HUES48 (cell line): Measurements from ENCODE around the gene EXOC3.
A peak's percentile ranks its signal among the peaks of the same experiment; 100 is the strongest.
"Not testable (repeated sequence)": the region's sequence is repeated elsewhere in the genome, so short reads cannot be mapped to it uniquely, and the experiment has no call there.

Source experiments
- H3K27ac ChIP-seq: one replicate; pipeline ENCODE4 v1.7.0; 2013; ENCODE audit warnings: low read depth, low read length, inconsistent platforms
- H3K27me3 ChIP-seq: 2 replicates; pipeline ENCODE4 v1.6.1; 2013; ENCODE audit warnings: mild to moderate bottlenecking, low read length; ENCODE audit not compliant: control insufficient read depth, insufficient read depth
- H3K36me3 ChIP-seq: 2 replicates; pipeline ENCODE4 v1.6.1; 2013; ENCODE audit warnings: low read length; ENCODE audit not compliant: control insufficient read depth, insufficient read depth
- H3K4me1 ChIP-seq: 2 replicates; pipeline ENCODE4 v1.6.1; 2013; ENCODE audit warnings: mild to moderate bottlenecking, low read length; ENCODE audit not compliant: control insufficient read depth, insufficient read depth
- H3K4me3 ChIP-seq: 2 replicates; pipeline ENCODE4 v1.5.1; 2013; ENCODE audit warnings: mild to moderate bottlenecking, low read depth, low read length
- H3K9ac ChIP-seq: 2 replicates; pipeline ENCODE4 v1.6.1; 2013; ENCODE audit warnings: mild to moderate bottlenecking, low read depth, low read length, moderate library complexity
- H3K9me3 ChIP-seq: 2 replicates; pipeline ENCODE4 v1.6.1; 2013; ENCODE audit warnings: low read length; ENCODE audit not compliant: control insufficient read depth, insufficient read depth

EXOC3 gene

DNA sequence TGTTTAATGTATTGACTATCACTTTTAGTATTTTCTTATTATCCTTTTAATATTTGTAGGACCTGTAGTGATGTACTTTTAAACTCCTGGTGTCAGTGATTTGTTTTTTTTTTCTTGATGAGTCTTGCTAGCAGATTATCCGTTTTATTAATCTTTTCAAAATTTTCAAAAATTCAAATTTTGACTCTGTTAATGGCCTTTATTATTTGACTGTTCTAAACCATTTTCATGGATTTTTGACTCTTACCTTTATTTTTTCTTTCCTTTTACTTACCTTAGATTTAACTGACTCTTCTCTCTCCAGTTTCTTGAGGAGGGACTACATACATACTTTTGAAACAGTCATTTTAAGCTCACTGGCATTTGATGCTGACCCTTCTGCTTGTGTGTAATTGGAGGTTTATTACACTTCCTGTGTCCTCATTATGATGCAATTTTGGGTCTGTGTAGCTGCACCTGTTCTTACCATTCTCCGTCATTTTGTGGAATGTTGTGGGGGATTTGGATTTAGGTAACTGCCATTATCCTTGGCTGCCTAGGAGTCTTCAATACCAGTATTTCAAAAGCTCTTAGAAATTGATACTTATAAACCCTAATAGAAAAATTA is 32.0 kb upstream of the EXOC3 start:
- H3K36me3 ChIP-seq: no peaks in the 10 kb centered on the region
- no peaks in the 10 kb centered on the region for H3K27me3 ChIP-seq
- H3K9ac ChIP-seq: no peak overlapping the region
- H3K4me1 ChIP-seq: peaks cover 7% of the 10 kb centered on the region
- no peak overlapping the region for H3K27ac ChIP-seq
- no peak overlapping the region for H3K4me3 ChIP-seq
- H3K9me3 ChIP-seq: no peaks in the 10 kb centered on the region

DNA sequence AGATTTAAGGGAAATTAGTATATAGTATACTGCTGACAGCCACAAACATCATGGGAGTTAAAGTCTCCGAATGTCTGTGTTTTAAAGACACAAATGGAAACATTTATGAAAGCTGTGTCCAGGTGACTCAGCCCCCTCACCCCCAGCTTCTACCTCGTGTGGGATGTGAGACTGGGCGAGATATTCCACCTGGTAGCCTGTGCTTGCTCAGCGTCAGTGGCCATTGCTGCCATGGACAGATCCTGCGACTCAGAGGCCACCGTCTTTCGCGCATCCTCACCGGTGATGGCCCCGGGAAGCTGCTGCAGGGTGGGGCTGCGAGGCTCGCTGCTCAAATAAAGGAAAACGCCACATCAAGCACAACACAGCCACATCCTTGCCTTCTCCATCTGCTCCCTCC is 31.2 kb upstream of the EXOC3 start:
- Histone ChIP-seq H3K9ac (no peak overlapping the region), H3K36me3 (no peaks in the 10 kb centered on the region), H3K27ac (no peak overlapping the region), H3K9me3 (no peaks in the 10 kb centered on the region), H3K4me3 (no peak overlapping the region), H3K4me1 (peaks cover 7% of the 10 kb centered on the region), H3K27me3 (no peaks in the 10 kb centered on the region)

DNA sequence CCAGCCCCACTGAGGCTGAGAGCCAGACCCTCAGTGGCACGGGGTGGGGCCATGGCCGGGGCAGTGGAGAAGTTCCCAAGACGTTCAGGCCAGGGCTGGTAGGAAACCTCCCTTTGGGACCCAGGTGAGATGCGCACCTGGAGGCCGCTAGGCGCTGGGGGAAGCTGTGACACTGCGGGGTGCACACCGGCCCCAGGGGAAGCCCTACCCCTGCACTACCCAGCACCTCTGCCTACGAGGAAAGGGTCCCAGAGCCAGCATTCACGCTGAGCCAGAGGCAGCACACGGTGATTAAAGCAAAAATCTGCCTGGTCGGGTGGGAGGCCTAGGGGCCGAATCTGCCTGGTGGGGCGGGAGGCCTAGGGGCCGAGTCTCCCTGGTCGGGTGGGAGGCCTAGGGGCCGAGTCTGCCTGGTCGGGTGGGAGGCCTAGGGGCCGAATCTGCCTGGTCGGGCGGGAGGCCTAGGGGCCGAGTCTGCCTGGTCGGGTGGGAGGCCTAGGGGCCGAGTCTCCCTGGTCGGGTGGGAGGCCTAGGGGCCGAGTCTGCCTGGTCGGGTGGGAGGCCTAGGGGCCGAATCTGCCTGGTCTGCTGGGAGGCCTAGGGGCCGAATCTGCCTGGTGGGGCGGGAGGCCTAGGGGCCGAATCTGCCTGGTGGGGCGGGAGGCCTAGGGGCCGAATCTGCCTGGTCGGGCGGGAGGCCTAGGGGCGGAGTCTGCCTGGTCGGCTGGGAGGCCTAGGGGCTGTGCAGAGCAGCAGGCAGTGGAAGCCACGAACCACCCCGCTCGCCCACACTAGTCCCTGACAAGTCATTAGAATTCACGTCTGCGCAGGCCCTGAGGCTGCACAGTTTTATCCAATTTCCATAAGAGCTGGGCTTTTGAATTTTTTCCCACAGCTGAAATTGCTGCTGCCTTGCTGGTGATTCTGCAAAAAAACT is 27.7 kb upstream of the EXOC3 start:
- not testable (repeated sequence) for H3K36me3 ChIP-seq, H3K4me1 ChIP-seq, H3K27me3 ChIP-seq, H3K4me3 ChIP-seq, H3K9me3 ChIP-seq
- peak overlapping the region; percentile 69; the same call in 1 of the 2 replicates for H3K9ac ChIP-seq
- H3K27ac ChIP-seq: peak overlapping the region; percentile 79

DNA sequence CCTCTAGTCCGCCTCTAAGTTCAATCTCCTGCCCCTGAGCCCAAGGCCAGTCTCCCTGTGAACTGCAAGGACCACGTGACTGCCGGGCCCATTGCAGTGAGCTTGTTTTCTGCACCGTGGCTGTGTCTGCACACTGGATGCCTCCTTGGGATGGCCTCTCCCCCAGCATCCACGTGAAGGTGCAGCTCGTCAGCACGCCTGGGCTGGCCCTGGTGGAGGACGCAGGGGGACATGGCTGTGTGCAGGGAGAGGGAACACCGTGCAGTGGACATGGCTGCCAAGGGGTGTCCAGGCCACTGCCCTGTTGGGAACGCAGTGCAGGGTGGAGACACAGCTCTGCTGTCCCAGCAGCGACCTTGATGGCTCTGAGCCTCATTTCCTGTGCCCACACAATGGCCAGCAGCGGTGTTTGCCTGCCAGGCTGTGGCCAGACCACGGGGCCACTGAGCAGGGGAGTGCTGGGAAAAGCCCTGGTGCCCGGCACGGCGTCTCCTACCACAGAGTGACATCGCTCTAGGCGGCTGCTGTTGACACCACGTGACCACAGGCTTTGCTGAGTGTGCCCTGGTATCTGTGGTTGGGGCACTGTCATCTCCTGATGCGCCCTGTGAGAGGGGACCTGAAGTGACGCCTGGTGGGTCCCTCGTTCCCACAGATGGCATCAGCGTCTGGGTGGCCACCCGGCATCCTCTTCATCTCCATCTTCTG is 26.9 kb upstream of the EXOC3 start:
- Histone ChIP-seq H3K4me1 (peaks cover 10% of the 10 kb centered on the region), H3K27me3 (no peaks in the 10 kb centered on the region), H3K36me3 (no peaks in the 10 kb centered on the region), H3K27ac (peak overlapping the region; percentile 79), H3K9ac (no peak overlapping the region), H3K9me3 (no peaks in the 10 kb centered on the region), H3K4me3 (no peak overlapping the region)

DNA sequence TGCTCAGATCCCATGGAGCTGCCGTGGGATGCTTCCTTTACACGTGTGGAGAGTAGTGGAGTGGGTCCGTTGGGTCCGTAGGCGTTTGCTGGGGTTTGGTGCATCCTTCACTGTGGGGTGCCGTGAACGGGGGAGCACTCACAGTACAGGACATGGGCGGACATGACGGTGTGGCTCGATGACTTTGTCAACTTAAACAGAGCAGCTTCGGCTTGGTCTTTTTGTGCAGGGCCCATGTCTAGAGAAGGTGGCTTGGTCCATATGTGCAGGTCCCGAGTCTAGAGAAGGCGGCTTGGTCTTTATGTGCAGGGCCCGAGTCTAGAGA is 26.4 kb upstream of the EXOC3 start:
- no peaks in the 10 kb centered on the region for H3K27me3 ChIP-seq
- no peaks in the 10 kb centered on the region for H3K36me3 ChIP-seq
- H3K9me3 ChIP-seq: no peaks in the 10 kb centered on the region
- H3K9ac ChIP-seq: no peak overlapping the region
- no peak overlapping the region for H3K27ac ChIP-seq
- H3K4me3 ChIP-seq: no peak overlapping the region
- peaks cover 10% of the 10 kb centered on the region; the same call in 1 of the 2 replicates for H3K4me1 ChIP-seq

DNA sequence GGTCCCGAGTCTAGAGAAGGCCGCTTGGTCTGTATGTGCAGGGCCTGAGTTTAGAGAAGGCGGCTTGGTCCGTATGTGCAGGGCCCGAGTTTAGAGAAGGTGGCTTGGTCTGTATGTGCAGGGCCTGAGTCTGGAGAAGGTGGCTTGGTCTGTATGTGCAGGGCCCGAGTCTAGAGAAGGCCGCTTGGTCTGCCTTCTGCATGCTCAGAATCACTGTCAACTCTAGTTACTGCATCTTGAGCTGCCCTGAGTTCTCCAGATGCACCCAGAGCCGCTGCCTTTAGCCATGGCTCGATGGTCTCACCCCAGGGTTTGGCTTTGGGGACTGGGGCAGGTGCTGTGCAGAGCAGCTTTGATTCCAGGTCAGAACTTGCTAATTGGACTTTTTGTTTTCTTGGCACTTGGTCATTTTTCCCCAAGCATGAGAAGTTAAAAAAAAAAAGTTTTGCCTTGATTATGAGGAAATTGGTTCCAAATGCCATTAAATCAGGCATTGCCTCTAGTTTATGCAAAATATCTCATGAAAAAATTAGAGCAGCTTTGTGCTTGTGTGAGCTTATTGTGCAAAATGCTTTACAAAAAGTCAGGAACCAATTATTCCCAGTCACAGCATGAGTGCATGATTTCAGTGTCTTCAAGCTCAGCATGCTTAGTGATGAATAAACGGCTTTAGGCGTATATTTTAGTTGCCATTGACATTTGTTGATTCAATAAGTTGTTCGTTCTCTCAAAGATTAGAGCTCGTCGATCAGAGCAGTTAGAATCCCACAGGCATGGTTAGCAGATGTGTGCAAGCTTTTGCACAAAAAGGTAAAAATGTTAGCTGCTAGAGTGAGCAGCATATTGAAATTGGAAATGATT is 25.4 kb upstream of the EXOC3 start:
- no peaks in the 10 kb centered on the region for H3K36me3 ChIP-seq
- H3K27me3 ChIP-seq: no peaks in the 10 kb centered on the region
- H3K27ac ChIP-seq: no peak overlapping the region
- H3K9ac ChIP-seq: no peak overlapping the region
- peaks cover 10% of the 10 kb centered on the region; the same call in 1 of the 2 replicates for H3K4me1 ChIP-seq
- H3K9me3 ChIP-seq: no peaks in the 10 kb centered on the region
- no peak overlapping the region for H3K4me3 ChIP-seq

DNA sequence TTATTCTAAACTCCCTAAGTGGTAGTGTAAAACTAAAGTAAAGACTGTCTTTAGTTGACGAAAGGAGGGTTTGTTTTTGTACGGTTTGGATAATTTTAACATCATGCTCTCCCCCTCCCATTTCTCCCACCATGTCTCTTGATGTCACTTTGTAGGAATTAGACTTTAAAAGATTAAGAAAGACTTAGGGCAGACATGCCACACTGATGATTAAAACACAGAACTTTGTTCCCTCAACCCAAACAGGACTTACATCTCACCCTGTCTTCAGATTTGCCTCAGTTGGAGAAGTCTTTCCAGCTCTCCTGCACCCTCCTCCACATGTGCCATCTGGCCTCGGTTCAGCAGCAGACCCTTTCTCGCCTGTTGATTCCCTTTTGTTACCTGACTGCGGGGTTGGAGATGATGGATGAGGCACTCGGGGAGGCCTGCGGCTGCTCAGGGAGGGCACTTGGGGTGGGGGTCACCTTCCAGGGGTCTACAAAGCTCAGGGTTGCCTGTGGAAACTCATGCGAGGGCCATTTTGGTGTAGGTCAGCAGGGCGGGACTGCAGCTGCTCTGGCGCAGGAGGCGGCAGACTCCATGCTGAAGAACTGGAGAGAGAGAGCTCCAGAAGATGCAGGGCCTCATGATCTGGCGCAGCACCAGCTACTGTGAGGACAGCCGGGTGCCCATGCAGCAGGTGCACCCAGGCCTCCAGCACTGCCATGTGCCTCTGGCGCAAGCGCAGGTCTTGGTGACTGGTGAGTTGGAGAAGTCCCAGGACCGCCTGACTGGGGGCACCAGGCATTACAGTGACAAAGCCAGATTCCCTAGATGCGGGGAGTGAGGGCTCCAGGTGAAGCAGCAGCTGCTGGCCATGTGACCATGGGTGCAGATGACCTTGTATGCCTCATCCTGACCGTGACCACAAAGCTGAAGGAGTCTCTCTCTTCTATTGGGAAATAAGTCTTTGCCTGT is 24.5 kb upstream of the EXOC3 start:
- H3K9me3 ChIP-seq: no peaks in the 10 kb centered on the region
- H3K9ac ChIP-seq: no peak overlapping the region
- H3K4me1 ChIP-seq: peaks cover 10% of the 10 kb centered on the region; the same call in 1 of the 2 replicates
- H3K4me3 ChIP-seq: no peak overlapping the region
- H3K27ac ChIP-seq: no peak overlapping the region
- no peaks in the 10 kb centered on the region for H3K36me3 ChIP-seq
- H3K27me3 ChIP-seq: no peaks in the 10 kb centered on the region

DNA sequence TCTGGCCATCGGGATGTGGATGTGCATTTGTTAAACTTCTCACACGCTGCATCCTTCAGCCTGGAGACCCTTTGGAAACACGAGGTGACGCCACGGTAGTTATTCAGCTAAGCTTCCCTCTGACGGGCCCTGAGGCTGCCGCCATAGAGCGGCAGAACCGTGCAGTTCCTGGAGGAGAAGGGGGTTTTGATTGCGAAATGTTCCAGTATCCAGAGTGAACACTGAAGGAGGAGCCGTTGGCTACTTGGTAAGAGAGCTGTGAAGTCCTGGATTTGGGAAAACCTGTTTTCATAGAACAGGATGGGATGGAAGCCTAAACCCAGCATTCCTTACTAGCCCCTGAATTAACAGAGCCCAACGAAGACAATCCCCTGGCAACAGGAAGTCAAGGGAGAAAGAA is 23.0 kb upstream of the EXOC3 start:
- no peaks in the 10 kb centered on the region for H3K27me3 ChIP-seq
- H3K27ac ChIP-seq: no peak overlapping the region
- H3K9me3 ChIP-seq: no peaks in the 10 kb centered on the region
- peaks cover 10% of the 10 kb centered on the region; the same call in 1 of the 2 replicates for H3K4me1 ChIP-seq
- no peak overlapping the region for H3K9ac ChIP-seq
- no peaks in the 10 kb centered on the region for H3K36me3 ChIP-seq
- H3K4me3 ChIP-seq: no peak overlapping the region

DNA sequence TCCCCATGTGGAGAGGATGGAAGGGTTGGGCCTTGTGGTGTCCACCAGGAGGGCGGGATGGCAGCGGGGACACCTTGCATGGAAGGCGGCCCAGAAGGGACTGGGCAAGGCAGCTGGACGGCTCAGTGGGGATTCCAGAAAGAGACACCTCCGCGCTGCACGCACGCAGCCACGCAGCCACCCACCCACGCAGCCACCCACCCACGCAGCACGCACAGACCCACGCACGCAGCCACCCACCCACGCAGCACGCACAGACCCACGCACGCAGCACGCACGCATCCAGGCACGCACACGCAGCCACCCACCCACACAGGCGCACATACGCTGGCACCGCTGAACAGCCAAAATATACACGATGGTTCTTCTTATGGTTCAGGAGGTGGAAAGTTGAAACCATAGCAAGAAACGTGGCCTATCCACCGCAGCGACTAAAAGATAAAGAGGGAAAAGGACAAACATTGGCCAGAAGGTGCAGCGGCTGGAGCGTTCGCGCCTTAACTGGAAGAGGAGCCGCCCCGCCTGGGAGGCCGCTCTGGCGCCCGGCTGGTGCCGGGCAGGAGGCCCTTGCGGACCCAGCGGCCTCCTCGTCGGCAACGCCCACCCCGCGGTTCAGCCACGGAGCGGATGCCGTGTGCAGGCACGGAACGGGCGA is 22.2 kb upstream of the EXOC3 start:
- no peaks in the 10 kb centered on the region for H3K36me3 ChIP-seq
- no peak overlapping the region for H3K27ac ChIP-seq

More for the DNA sequence above, 22.2 kb upstream of the EXOC3 start:
- Histone ChIP-seq H3K4me1 (peaks cover 5% of the 10 kb centered on the region; the same call in 1 of the 2 replicates), H3K4me3 (no peak overlapping the region), H3K27me3 (no peaks in the 10 kb centered on the region), H3K9me3 (no peaks in the 10 kb centered on the region), H3K9ac (no peak overlapping the region)
